HepG2 (cell line): ENCODE measurements around the gene ATP23. TPM values are rescaled to one million over a fixed set of nuclear protein-coding genes. Genes with fewer than 3 reads are reported as not detected.

ENCODE experiments used
- ATAC-seq: fragments of 200-7000 bp; cut with Tn5 transposase; 3 replicates; pipeline ENCODE4 v1.9.1; 2020; ENCODE audit warnings: mild to moderate bottlenecking, moderate library complexity
- BruUV-seq: library from RNA; stranded (reverse); fragments of 400-500 nt; replicated peaks from 2 replicates; lab custom pipeline; 2021; lab: Mats Ljungman, UMichigan
- CTCF ChIA-PET: fragments of 300-600 bp; formaldehyde crosslinking; extraction: SDS; loops from one replicate; lab custom pipeline; 2021; ENCODE audit warnings: low total read pairs, inconsistent platforms, low intra/inter-chr PET ratio; lab: Yijun Ruan, JAX
- POLR2A ChIA-PET: fragments of 350-600 bp; sonication (Branson Sonifier 250); formaldehyde crosslinking; loops from one replicate; lab custom pipeline; 2020; ENCODE audit warnings: antibody characterized with exemption, inconsistent platforms; lab: Yijun Ruan, JAX
- DNase-seq: peaks from one replicate; pipeline ENCODE4 v3.0.0-alpha.2; 2015; ENCODE audit warnings: low spot score
- FAIRE-seq: peaks from 3 replicates; lab custom pipeline; 2011; peaks lifted over from hg19 to GRCh38; lab: Jason Lieb, UNC
- H2AFZ ChIP-seq: one replicate; pipeline ENCODE4 v1.6.1; 2011; ENCODE audit warnings: low read length, inconsistent platforms
- H3K27ac ChIP-seq: fragments of 300-600 bp; 3 replicates; pipeline ENCODE4 v1.8.0; 2011; ENCODE audit warnings: mixed run types, mild to moderate bottlenecking, mixed read lengths, low read length, inconsistent platforms; ENCODE audit not compliant: insufficient read depth; ENCODE audit errors: extremely low read length
- H3K27me3 ChIP-seq, 2 experiments: fragments of 200-600 bp in 1 of 2; 2 replicates in 1 of 2; 3 replicates in 1 of 2; pipeline versions ENCODE4 v1.6.0 to v1.8.0; 2011; ENCODE audit warnings: low read length in 2 of 2, mild to moderate bottlenecking in 2 of 2, moderate library complexity in 2 of 2, inconsistent platforms in 1 of 2; ENCODE audit not compliant: insufficient read depth in 2 of 2, control insufficient read depth in 1 of 2
- H3K36me3 ChIP-seq, 2 experiments: fragments of 200-600 bp in 1 of 2; replicated peaks in 1 of 2; 2 replicates in 1 of 2; 3 replicates in 1 of 2; pipeline versions ENCODE4 v1.5.1 to v1.8.0; 2011; ENCODE audit warnings: low read length in 2 of 2, inconsistent platforms in 1 of 2; ENCODE audit not compliant: insufficient read depth in 2 of 2, control insufficient read depth in 1 of 2
- H3K4me1 ChIP-seq: 2 replicates; pipeline ENCODE4 v1.5.1; 2012; ENCODE audit warnings: low read length, inconsistent platforms; ENCODE audit not compliant: insufficient read depth
- H3K4me2 ChIP-seq: 2 replicates; pipeline ENCODE4 v1.6.0; 2011; ENCODE audit warnings: low read depth, low read length, inconsistent platforms
- H3K4me3 ChIP-seq, 3 experiments: fragments of 200-600 bp in 1 of 3; sonication (generic), shearing (Covaris generic) in 1 of 3; replicated peaks in 1 of 3; 2 replicates each; pipeline ENCODE4 v1.5.1; 2011 to 2016; ENCODE audit warnings: low read length in 3 of 3, inconsistent platforms in 2 of 3, low read depth in 2 of 3, mild to moderate bottlenecking in 2 of 3, control low read depth in 1 of 3, mixed read lengths in 1 of 3; ENCODE audit not compliant: insufficient read depth in 1 of 3
- H3K79me2 ChIP-seq: one replicate; pipeline ENCODE4 v1.6.1; 2011; ENCODE audit warnings: low read length, inconsistent platforms; ENCODE audit not compliant: insufficient read depth
- H3K9ac ChIP-seq: 2 replicates; pipeline ENCODE4 v1.6.0; 2011; ENCODE audit warnings: mild to moderate bottlenecking, low read depth, low read length, inconsistent platforms; ENCODE audit not compliant: insufficient read depth
- H3K9me3 ChIP-seq: 2 replicates; pipeline ENCODE4 v1.5.1; 2012; ENCODE audit warnings: mild to moderate bottlenecking, low read length
- H4K20me1 ChIP-seq: 2 replicates; pipeline ENCODE4 v1.6.0; 2011; ENCODE audit warnings: inconsistent platforms, mild to moderate bottlenecking, low read length, moderate library complexity; ENCODE audit not compliant: insufficient read depth
- BRCA1 ChIP-seq: sonication (generic); formaldehyde crosslinking; IDR thresholded peaks from 2 replicates; pipeline ENCODE4 v1.4.0; 2020; ENCODE audit warnings: missing genetic modification reagents
- CREB1 ChIP-seq, 2 experiments: fragments of 450-650 bp in 1 of 2; IDR thresholded peaks; 2 replicates each; pipeline ENCODE4 v1.6.1; 2016 to 2017; ENCODE audit warnings: control low read depth in 1 of 2, mild to moderate bottlenecking in 1 of 2, missing compliant biosample characterization in 1 of 2, missing genetic modification characterization in 1 of 2
- DNMT1 ChIP-seq: sonication (generic); formaldehyde crosslinking; IDR thresholded peaks from 2 replicates; pipeline ENCODE4 v1.5.1; 2020; ENCODE audit warnings: mild to moderate bottlenecking, missing genetic modification reagents
- FIP1L1 ChIP-seq: fragments of 200-400 bp; formaldehyde crosslinking; IDR thresholded peaks from 2 replicates; pipeline ENCODE4 v1.6.1; 2018; ENCODE audit warnings: low read depth, mild to moderate bottlenecking, low read length, moderate library complexity, borderline replicate concordance; ENCODE audit not compliant: insufficient read depth
- IRF2 ChIP-seq: IDR thresholded peaks from 2 replicates; pipeline ENCODE4 v1.6.1; 2018; ENCODE audit warnings: missing genetic modification reagents, missing compliant biosample characterization
- MED8 ChIP-seq: sonication (generic); formaldehyde crosslinking; IDR thresholded peaks from 2 replicates; pipeline ENCODE4 v1.8.1; 2023; ENCODE audit warnings: mild to moderate bottlenecking, missing genetic modification reagents; ENCODE audit not compliant: insufficient replicate concordance
- PHF20 ChIP-seq: sonication (generic); formaldehyde crosslinking; IDR thresholded peaks from 2 replicates; pipeline ENCODE4 v1.5.0; 2020; ENCODE audit warnings: mild to moderate bottlenecking, missing genetic modification reagents
- SKI ChIP-seq: fragments of 450-650 bp; IDR thresholded peaks from one replicate; pipeline ENCODE4 v1.6.1; 2018; ENCODE audit warnings: mild to moderate bottlenecking; ENCODE audit not compliant: partially characterized antibody
- ZNF879 ChIP-seq: sonication (generic); formaldehyde crosslinking; IDR thresholded peaks from 2 replicates; pipeline ENCODE4 v1.8.1; 2023; ENCODE audit warnings: missing genetic modification reagents
- ZZZ3 ChIP-seq: sonication (generic); formaldehyde crosslinking; IDR thresholded peaks from 2 replicates; pipeline ENCODE4 v1.4.0; 2020; ENCODE audit warnings: missing genetic modification reagents, mild to moderate bottlenecking, borderline replicate concordance
- WGBS: methylation state at CpG from one replicate; pipeline ENCODE4 v1.1.6; 2017; ENCODE audit warnings: low lambda C conversion rate; 5-methylcytosine and 5-hydroxymethylcytosine counted together
- in situ Hi-C: cut with HindIII; loops from 2 replicates; pipeline ENCODE4 v1.10.0; 2017; ENCODE audit warnings: low pct_unique_long_range_greater_than_20kb; ENCODE audit not compliant: extremely low pct_ligation_motif_present
- intact Hi-C: fragments of 100-400 bp; cut with micrococcal nuclease; formaldehyde crosslinking; loops from one replicate; pipeline ENCODE4 v1.10.0; 2022; ENCODE audit not compliant: unreplicated experiment
- polyA plus RNA-seq, 8 experiments: library from polyadenylated mRNA; depleted of rRNA in 3 of 8; stranded (reverse) in 7 of 8; unstranded in 1 of 8; fragments of >200 nt; fragmentation: Illumina TruSeq in 4 of 8; extraction: Trizol in 4 of 8; gene quantifications; 2 replicates each; pipeline versions ENCODE4 v1.2.1 to v1.2.3, GENCODE V29; 2011 to 2016; ENCODE audit warnings: low read depth in 4 of 8, missing spikeins in 1 of 8, mixed read lengths in 1 of 8; ENCODE audit not compliant: insufficient read depth in 1 of 8
- total RNA-seq, 5 experiments: library from RNA; depleted of rRNA; stranded (reverse); fragments of >200 nt; fragmentation: Illumina TruSeq; extraction: Trizol; gene quantifications; 2 replicates each; pipeline ENCODE4 v1.2.3, GENCODE V29; 2016; ENCODE audit warnings: low read depth in 1 of 5
- TF ChIP-seq, protein P1 (sequence below): sonication (generic); formaldehyde crosslinking; conservative IDR thresholded peaks from 2 replicates; pipeline ENCODE4 v1.4.0; 2020; ENCODE audit warnings: missing genetic modification reagents
- TF ChIP-seq, protein P2 (sequence below): sonication (generic); formaldehyde crosslinking; IDR thresholded peaks from 2 replicates; pipeline ENCODE4 v1.5.0; 2020; ENCODE audit warnings: mild to moderate bottlenecking, missing genetic modification reagents
- TF ChIP-seq, protein P3 (sequence below): sonication (generic); formaldehyde crosslinking; IDR thresholded peaks from 2 replicates; pipeline ENCODE4 v1.5.0; 2020; ENCODE audit warnings: mild to moderate bottlenecking, missing genetic modification reagents, moderate library complexity

ATP23 gene
- total and polyA plus RNA-seq, 2 of the 13 experiments (the other 11 are each of a cell fraction or from before 2014, with no cell fraction given) = 12.1 to 14.7 TPM

DNA sequence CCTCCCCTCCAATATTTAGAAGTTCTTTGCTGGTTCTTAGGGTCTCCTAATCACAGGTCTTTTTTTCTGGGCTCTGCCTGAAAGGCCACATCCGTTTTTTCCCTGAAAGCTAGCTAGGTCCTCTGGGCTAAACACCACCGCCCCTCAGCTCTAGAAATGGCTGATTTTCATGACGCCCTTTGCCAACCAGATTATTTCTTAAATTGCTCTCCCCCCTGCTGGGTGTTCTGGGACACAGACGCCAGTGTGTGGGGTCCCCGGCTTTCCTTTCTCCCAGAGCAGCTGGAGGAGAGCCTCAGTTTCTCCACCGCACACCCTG is 45.3 kb upstream of the ATP23 start:
- DNase-seq = no peak
- H3K4me3 ChIP-seq = peak overlapping the region; percentile 48 to 67 (median 55); a peak in 4 of 6 replicates
- POLR2A ChIA-PET = interaction anchor here (1.3 to 6.1 kb wide), 5 partner anchors 42 to 124 kb away, joined by 3 to 110 read pairs (median 6); partner anchors contain the start of genes CTDSP2, EEF1AKMT3 and METTL1
- TF ChIP-seq ZZZ3 (no peak), PHF20 (no peak), IRF2 (CRISPR knock-in tag) (no peak), DNMT1 (CRISPR knock-in tag) (no peak), SKI (no peak), ZNF879 (no peak), MED8 (no peak), BRCA1 (no peak), FIP1L1 (no peak), CREB1 (IDR thresholded peaks at IDR 0.05) (no peak), CREB1 (CRISPR knock-in tag; IDR thresholded peaks at IDR 0.05) (no peak)
- TF ChIP-seq, protein P1, sequence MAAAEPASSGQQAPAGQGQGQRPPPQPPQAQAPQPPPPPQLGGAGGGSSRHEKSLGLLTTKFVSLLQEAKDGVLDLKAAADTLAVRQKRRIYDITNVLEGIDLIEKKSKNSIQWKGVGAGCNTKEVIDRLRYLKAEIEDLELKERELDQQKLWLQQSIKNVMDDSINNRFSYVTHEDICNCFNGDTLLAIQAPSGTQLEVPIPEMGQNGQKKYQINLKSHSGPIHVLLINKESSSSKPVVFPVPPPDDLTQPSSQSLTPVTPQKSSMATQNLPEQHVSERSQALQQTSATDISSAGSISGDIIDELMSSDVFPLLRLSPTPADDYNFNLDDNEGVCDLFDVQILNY (CRISPR knock-in tag) = no peak
- TF ChIP-seq, protein P2, sequence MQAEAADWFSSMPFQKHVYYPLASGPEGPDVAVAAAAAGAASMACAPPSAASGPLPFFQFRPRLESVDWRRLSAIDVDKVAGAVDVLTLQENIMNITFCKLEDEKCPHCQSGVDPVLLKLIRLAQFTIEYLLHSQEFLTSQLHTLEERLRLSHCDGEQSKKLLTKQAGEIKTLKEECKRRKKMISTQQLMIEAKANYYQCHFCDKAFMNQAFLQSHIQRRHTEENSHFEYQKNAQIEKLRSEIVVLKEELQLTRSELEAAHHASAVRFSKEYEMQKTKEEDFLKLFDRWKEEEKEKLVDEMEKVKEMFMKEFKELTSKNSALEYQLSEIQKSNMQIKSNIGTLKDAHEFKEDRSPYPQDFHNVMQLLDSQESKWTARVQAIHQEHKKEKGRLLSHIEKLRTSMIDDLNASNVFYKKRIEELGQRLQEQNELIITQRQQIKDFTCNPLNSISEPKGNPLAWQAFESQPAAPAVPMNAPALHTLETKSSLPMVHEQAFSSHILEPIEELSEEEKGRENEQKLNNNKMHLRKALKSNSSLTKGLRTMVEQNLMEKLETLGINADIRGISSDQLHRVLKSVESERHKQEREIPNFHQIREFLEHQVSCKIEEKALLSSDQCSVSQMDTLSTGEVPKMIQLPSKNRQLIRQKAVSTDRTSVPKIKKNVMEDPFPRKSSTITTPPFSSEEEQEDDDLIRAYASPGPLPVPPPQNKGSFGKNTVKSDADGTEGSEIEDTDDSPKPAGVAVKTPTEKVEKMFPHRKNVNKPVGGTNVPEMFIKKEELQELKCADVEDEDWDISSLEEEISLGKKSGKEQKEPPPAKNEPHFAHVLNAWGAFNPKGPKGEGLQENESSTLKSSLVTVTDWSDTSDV (CRISPR knock-in tag) = no peak
- TF ChIP-seq, protein P3, sequence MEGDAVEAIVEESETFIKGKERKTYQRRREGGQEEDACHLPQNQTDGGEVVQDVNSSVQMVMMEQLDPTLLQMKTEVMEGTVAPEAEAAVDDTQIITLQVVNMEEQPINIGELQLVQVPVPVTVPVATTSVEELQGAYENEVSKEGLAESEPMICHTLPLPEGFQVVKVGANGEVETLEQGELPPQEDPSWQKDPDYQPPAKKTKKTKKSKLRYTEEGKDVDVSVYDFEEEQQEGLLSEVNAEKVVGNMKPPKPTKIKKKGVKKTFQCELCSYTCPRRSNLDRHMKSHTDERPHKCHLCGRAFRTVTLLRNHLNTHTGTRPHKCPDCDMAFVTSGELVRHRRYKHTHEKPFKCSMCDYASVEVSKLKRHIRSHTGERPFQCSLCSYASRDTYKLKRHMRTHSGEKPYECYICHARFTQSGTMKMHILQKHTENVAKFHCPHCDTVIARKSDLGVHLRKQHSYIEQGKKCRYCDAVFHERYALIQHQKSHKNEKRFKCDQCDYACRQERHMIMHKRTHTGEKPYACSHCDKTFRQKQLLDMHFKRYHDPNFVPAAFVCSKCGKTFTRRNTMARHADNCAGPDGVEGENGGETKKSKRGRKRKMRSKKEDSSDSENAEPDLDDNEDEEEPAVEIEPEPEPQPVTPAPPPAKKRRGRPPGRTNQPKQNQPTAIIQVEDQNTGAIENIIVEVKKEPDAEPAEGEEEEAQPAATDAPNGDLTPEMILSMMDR = no peak

More for the DNA sequence above, 45.3 kb upstream of the ATP23 start:
- Histone ChIP-seq H3K9me3 (no peaks in the 10 kb centered on the region), H3K27me3 (peaks cover 2 to 57% of the 10 kb centered on the region in 2 experiments; a peak in 4 of 5 replicates), H3K4me1 (peaks cover 42% of the 10 kb centered on the region), H2AFZ (no peak overlapping the region), H3K4me2 (peak overlapping the region; percentile 81), H3K79me2 (no peaks in the 10 kb centered on the region), H3K9ac (peak overlapping the region; percentile 56; the same call in 1 of the 2 replicates), H4K20me1 (no peaks in the 10 kb centered on the region), H3K36me3 (no peaks in the 10 kb centered on the region), H3K27ac (no peak overlapping the region)
- no TSS peak for BruUV-seq
- FAIRE-seq (no peak), ATAC-seq (no peak)
- WGBS = 14% methylated on average over 5 of the region's 6 CpGs
- CTCF ChIA-PET = interaction anchor here (1.5 to 1.9 kb wide), 2 partner anchors 9 to 65 kb away, joined by 3 to 6 read pairs; no protein-coding TSS in a partner anchor
- in situ Hi-C loops = loop anchor here (5.0 kb wide), 1 partner anchor 54 kb away; no protein-coding TSS in a partner anchor
- intact Hi-C loops = no loop called here
